Kidney epithelial cell (primary cell): ENCODE results near the gene JSRP1. TPM values are rescaled to one million over a fixed set of nuclear protein-coding genes. Genes with fewer than 3 reads are reported as not detected.

ENCODE experiments used
- DNase-seq: peaks from one replicate; pipeline ENCODE4 v3.0.0-alpha.2; 2010; ENCODE audit warnings: low read depth
- H3K27me3 ChIP-seq: 2 replicates; pipeline ENCODE4 v1.6.0; 2011; ENCODE audit warnings: low read length; ENCODE audit not compliant: control insufficient read depth, insufficient read depth
- H3K36me3 ChIP-seq: 2 replicates; pipeline ENCODE4 v1.5.1; 2011; ENCODE audit warnings: low read length; ENCODE audit not compliant: control insufficient read depth, insufficient read depth
- H3K4me3 ChIP-seq: 2 replicates; pipeline ENCODE4 v1.5.1; 2011; ENCODE audit warnings: low read depth, mild to moderate bottlenecking, control low read depth, low read length
- total RNA-seq: library from RNA; depleted of rRNA; stranded (reverse); fragments of >200 nt; gene quantifications from 2 replicates; pipeline ENCODE4 v1.2.3, GENCODE V29; 2015
- TF ChIP-seq, protein P1 (sequence below): IDR thresholded peaks from 2 replicates; pipeline ENCODE4 v1.5.1; 2011; ENCODE audit warnings: mild to moderate bottlenecking, moderate library complexity, low read length, control low read depth, inconsistent platforms; ENCODE audit not compliant: insufficient read depth, poor library complexity, severe bottlenecking

Gene JSRP1
- total RNA-seq, 1 donor from 2014 or later, result 2.5 TPM

DNA sequence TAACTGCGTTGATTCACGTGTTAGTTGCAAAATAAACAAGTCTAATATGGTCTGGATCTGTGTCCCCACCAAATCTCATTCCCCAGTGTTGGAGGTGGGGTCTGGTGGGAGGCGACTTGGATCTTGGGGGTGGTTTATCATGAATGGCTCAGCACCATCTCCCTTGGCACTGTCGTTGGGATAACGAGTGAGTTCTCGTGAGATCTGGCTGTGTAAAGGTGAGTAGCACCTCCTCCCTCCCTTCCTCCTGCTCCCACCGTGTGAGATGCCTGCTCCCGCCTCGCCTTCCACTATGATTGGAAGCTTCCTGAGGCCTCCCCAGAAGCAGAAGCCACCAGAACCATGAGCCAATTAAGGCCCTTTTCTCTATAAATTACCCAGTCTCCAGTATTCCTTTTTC, 20.9 kb upstream of the JSRP1 start:
- H3K4me3 ChIP-seq, result no peak overlapping the region
- peaks cover 2% of the 10 kb centered on the region for H3K36me3 ChIP-seq
- TF ChIP-seq, protein P1, sequence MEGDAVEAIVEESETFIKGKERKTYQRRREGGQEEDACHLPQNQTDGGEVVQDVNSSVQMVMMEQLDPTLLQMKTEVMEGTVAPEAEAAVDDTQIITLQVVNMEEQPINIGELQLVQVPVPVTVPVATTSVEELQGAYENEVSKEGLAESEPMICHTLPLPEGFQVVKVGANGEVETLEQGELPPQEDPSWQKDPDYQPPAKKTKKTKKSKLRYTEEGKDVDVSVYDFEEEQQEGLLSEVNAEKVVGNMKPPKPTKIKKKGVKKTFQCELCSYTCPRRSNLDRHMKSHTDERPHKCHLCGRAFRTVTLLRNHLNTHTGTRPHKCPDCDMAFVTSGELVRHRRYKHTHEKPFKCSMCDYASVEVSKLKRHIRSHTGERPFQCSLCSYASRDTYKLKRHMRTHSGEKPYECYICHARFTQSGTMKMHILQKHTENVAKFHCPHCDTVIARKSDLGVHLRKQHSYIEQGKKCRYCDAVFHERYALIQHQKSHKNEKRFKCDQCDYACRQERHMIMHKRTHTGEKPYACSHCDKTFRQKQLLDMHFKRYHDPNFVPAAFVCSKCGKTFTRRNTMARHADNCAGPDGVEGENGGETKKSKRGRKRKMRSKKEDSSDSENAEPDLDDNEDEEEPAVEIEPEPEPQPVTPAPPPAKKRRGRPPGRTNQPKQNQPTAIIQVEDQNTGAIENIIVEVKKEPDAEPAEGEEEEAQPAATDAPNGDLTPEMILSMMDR, result no peak
- peaks cover 6% of the 10 kb centered on the region for H3K27me3 ChIP-seq
- DNase-seq, result no peak

DNA sequence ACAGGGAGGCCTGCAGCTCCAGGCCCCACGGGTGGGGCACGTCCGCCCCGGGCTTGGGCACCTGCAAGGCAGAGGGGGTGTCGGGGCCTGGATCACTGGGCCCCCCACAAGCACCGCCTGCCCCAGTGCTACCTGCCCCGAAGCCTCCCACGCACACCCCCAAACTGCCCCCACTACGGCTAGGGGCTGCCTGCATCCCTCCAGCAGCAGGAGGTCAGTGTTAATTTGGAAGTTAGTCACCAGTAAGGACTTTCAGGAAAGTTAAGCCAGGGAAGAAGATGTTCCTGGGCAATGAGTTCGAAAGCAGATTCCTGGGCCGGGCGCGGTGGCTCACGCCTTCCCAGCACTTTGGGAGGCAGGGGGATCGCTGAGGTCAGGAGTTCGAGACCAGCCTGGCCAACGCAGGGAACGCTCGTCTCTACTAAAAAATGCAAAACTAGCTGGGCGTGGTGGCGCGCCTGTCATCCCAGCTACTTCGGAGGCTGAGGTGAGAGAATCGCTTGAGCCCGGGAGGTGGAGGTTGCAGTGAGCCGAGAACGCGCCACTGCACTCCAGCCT, 20.3 kb upstream of the JSRP1 start:
- H3K27me3 ChIP-seq, result no peaks in the 10 kb centered on the region
- H3K36me3 ChIP-seq, result peaks cover 2% of the 10 kb centered on the region
- TF ChIP-seq, protein P1, result no peak
- DNase-seq, result no peak
- H3K4me3 ChIP-seq, result no peak overlapping the region

DNA sequence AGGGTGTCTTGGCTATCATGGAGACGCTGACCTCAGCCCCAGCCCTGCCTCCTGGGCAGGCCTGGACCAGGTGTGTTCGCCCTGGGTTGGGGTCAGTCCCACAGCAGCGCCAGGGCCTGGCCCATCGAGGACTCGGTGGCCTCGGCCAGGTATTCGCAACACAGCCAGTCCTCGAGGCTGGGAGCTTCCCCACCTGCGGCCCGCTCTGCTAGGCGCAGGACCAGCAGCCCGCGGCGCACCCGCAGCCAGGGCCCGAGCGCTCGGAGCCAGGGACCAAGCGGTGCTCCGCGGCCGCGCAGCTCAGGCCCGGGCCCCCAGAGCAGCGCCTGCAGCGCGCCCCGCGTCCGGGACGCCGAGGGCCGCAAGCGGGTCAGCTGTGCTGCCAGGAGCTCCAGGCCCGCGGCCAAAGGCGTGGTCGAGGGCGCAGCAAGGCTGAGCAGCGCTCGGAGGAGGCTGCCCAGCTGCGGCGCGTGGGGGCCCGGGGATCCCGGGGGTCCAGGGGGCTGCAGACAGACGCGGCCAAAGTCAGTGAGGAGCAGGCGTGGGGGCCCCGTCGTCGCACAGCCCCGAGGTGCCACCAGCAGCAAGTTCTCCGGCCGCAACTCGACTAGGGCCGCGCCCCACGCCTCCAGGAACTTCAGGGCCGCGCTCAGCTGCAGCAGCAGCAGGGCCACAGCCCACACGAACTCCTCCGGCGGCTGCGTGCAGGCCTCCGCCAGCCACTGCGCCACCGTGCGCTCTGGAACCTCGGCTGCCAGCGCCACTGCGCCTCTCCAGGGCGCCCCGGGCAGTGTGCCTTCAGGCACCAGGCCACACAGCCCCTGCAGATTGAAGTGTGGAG, 19.6 kb upstream of the JSRP1 start:
- Histone ChIP-seq H3K36me3 (peaks cover 2% of the 10 kb centered on the region), H3K27me3 (no peaks in the 10 kb centered on the region), H3K4me3 (no peak overlapping the region)
- DNase-seq, result no peak
- TF ChIP-seq, protein P1, result no peak

DNA sequence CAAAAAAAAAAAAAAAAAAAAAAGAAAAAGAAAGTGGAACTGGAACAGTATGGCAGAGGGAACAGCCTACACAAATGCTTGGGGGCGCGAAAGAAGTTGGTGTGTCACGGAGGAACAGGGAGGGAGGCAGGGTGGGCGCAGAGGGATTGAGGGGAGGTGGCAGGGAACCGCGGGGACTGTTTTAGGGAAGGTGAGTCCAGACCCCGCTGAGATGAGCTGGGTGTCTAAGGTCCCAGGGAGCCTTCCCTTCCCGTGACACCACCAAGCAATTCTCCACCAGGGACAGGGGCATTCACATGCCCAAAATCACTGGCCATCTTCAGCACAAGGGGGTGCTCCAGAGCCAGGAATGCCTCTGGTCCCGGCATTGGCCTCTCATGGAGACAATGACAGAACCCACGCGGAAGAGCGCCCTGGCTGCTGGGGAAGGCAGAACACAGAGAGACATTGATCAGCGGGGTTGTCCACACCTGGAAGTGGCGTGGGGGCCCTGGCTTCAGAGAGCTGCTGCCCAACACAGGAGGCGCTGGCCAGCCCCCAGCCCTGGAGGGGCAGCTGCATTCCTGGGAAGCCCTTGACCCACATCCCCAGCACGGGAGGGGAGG, 18.8 kb upstream of the JSRP1 start:
- Histone ChIP-seq H3K27me3 (no peaks in the 10 kb centered on the region), H3K36me3 (peaks cover 2% of the 10 kb centered on the region), H3K4me3 (no peak overlapping the region)
- TF ChIP-seq, protein P1, result peak; percentile 65
- no peak for DNase-seq

DNA sequence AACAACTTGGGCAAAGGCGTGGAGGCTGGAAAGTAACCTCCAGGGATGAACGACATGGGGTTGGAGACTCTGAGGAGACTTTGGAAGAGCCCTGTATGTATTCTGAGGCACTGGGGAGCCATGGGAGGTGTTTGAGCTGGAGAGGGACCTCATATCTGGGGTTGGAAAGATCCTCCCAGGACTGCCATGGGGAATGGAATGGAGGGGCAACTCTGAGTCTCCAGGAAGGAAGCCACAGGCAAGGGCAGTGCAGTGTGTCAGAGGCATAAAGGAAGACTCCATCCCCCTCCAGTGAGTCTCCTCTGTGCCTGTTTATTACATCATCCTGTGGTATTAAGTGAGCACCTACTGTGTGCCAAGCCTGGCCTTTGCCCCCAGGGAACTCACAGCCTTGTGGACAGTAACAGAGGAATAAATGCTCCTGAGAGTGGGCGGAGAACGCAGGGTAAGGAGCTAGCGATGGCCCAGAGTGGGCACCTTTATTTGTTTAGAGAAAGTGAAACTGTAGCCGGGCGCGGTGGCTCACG, 18.0 kb upstream of the JSRP1 start:
- Histone ChIP-seq H3K27me3 (no peaks in the 10 kb centered on the region), H3K4me3 (no peak overlapping the region), H3K36me3 (peaks cover 2% of the 10 kb centered on the region)
- DNase-seq, result no peak
- TF ChIP-seq, protein P1, result no peak
